Stimulated activated CD8-positive, alpha-beta memory T cell treated with anti-CD3 and anti-CD28 coated beads, Interleukin-12 subunit alpha, Interleukin-12 subunit beta, amount 100 ng/mL, for 1 hour (primary cell): ENCODE results near the gene ACVR1.

Experiments used
- DNase-seq: peaks from one replicate; pipeline ENCODE4 v3.0.0-alpha.2; 2020; ENCODE audit warnings: low read depth

The ACVR1 gene

GRCh38 chr2:157853211-157853610 lies 22.9 kb downstream of the ACVR1 start:
- no peak for DNase-seq

GRCh38 chr2:157849591-157849990 lies 26.5 kb downstream of the ACVR1 start:
- no peak for DNase-seq

- no peak for DNase-seq
Measured at GRCh38 chr2:157848213-157848612, 27.9 kb downstream of the ACVR1 start.

GRCh38 chr2:157845081-157845480 lies 31.0 kb downstream of the ACVR1 start:
- DNase-seq: no peak

- DNase-seq: no peak
Measured at GRCh38 chr2:157843935-157844334, 32.2 kb downstream of the ACVR1 start.

- no peak for DNase-seq
Measured at GRCh38 chr2:157843081-157843480, 33.0 kb downstream of the ACVR1 start.

- no peak for DNase-seq
Measured at GRCh38 chr2:157842106-157842879, 33.8 kb downstream of the ACVR1 start.

GRCh38 chr2:157841485-157841884 lies 34.6 kb downstream of the ACVR1 start:
- no peak for DNase-seq

GRCh38 chr2:157840568-157841156 lies 35.5 kb downstream of the ACVR1 start:
- DNase-seq: no peak

- DNase-seq: no peak
Measured at GRCh38 chr2:157839822-157840221, 36.3 kb downstream of the ACVR1 start.

- DNase-seq: no peak
Measured at GRCh38 chr2:157839162-157839801, 36.8 kb downstream of the ACVR1 start.

- DNase-seq: no peak
Measured at GRCh38 chr2:157838442-157839161, 37.5 kb downstream of the ACVR1 start.

- DNase-seq: no peak
Measured at GRCh38 chr2:157837851-157838441, 38.2 kb downstream of the ACVR1 start.

- DNase-seq: no peak
Measured at GRCh38 chr2:157836531-157836930, 39.6 kb downstream of the ACVR1 start.

GRCh38 chr2:157835425-157835824 lies 40.7 kb downstream of the ACVR1 start:
- no peak for DNase-seq

GRCh38 chr2:157835006-157835405 lies 41.1 kb downstream of the ACVR1 start:
- DNase-seq: no peak

GRCh38 chr2:157833721-157834120 lies 42.4 kb downstream of the ACVR1 start:
- no peak for DNase-seq

- no peak for DNase-seq
Measured at GRCh38 chr2:157831573-157832315, 44.4 kb downstream of the ACVR1 start.

GRCh38 chr2:157830696-157831570 lies 45.2 kb downstream of the ACVR1 start:
- DNase-seq: no peak

- no peak for DNase-seq
Measured at GRCh38 chr2:157830266-157830665, 45.9 kb downstream of the ACVR1 start.

- no peak for DNase-seq
Measured at GRCh38 chr2:157827377-157827776, 48.8 kb downstream of the ACVR1 start.
